ENCODE data around the gene TTLL11.

GRCh38 chr9:122031776-122032175 lies 61.3 kb downstream of the TTLL11 start:
- TF ChIP-seq CTCF (IDR thresholded peaks at IDR 0.05; ENCODE audit: low read depth, low read length, poor library complexity, severe bottlenecking) (no peak), EZH2phosphoT487 (IDR thresholded peaks at IDR 0.05; ENCODE audit: borderline replicate concordance, low read length) (no peak)

Data from DOHH2 (cell line).